Effector CD8-positive, alpha-beta T cell (primary cell): ENCODE data around the gene SKAP1.
A peak's percentile ranks its signal among the peaks of the same experiment; 100 is the strongest.
"Not testable (repeated sequence)": the region's sequence is repeated elsewhere in the genome, so short reads cannot be mapped to it uniquely, and the experiment has no call there.

Experiments used
- DNase-seq: peaks from one replicate; lab custom pipeline; 2025; lab: John Stamatoyannopoulos, UW

Gene SKAP1

GRCh38 chr17:48445248-48445620 lies 15.2 kb upstream of the SKAP1 start:
- no peak for DNase-seq

GRCh38 chr17:48444516-48445247 lies 14.7 kb upstream of the SKAP1 start:
- peak; percentile 17 for DNase-seq

- DNase-seq: no peak
Observed at GRCh38 chr17:48443712-48444111, 13.7 kb upstream of the SKAP1 start.

- DNase-seq: no peak
Observed at GRCh38 chr17:48442819-48443218, 12.8 kb upstream of the SKAP1 start.

GRCh38 chr17:48441862-48442261 lies 11.8 kb upstream of the SKAP1 start:
- no peak for DNase-seq

- DNase-seq: no peak
Observed at GRCh38 chr17:48441231-48441711, 11.3 kb upstream of the SKAP1 start.

GRCh38 chr17:48440669-48441068 lies 10.7 kb upstream of the SKAP1 start:
- DNase-seq: no peak

GRCh38 chr17:48439875-48440505 lies 10.0 kb upstream of the SKAP1 start:
- DNase-seq: no peak

GRCh38 chr17:48439110-48439850 lies 9.3 kb upstream of the SKAP1 start:
- no peak for DNase-seq

GRCh38 chr17:48438516-48439061 lies 8.6 kb upstream of the SKAP1 start:
- no peak for DNase-seq

- no peak for DNase-seq
Observed at GRCh38 chr17:48433896-48434295, 3.9 kb upstream of the SKAP1 start.

- no peak for DNase-seq
Observed at GRCh38 chr17:48432820-48433775, 3.1 kb upstream of the SKAP1 start.

- DNase-seq: no peak
Observed at GRCh38 chr17:48429156-48429555, 858 bp downstream of the SKAP1 start.

- no peak for DNase-seq
Observed at GRCh38 chr17:48427598-48427997, 2.4 kb downstream of the SKAP1 start.

- no peak for DNase-seq
Observed at GRCh38 chr17:48426761-48427500, 3.1 kb downstream of the SKAP1 start.

GRCh38 chr17:48426019-48426665 lies 3.9 kb downstream of the SKAP1 start:
- no peak for DNase-seq

- DNase-seq: not testable (repeated sequence)
Observed at GRCh38 chr17:48422060-48422459, 8.0 kb downstream of the SKAP1 start.

- no peak for DNase-seq
Observed at GRCh38 chr17:48420823-48421222, 9.2 kb downstream of the SKAP1 start.

GRCh38 chr17:48416971-48417370 lies 13.0 kb downstream of the SKAP1 start:
- no peak for DNase-seq
